C4-2B (cell line): ENCODE measurements around the gene LOXHD1.

Experiments
- H3K27ac ChIP-seq: fragments of 450-650 bp; 2 replicates; pipeline ENCODE4 v1.5.1; 2017
- ZFX ChIP-seq: fragments of 450-650 bp; IDR thresholded peaks from 2 replicates; pipeline ENCODE4 v1.6.1; 2017
- TF ChIP-seq, protein P1 (sequence below): fragments of 450-650 bp; conservative IDR thresholded peaks from 2 replicates; pipeline ENCODE4 v1.5.1; 2017; ENCODE audit warnings: mild to moderate bottlenecking

LOXHD1 gene

DNA sequence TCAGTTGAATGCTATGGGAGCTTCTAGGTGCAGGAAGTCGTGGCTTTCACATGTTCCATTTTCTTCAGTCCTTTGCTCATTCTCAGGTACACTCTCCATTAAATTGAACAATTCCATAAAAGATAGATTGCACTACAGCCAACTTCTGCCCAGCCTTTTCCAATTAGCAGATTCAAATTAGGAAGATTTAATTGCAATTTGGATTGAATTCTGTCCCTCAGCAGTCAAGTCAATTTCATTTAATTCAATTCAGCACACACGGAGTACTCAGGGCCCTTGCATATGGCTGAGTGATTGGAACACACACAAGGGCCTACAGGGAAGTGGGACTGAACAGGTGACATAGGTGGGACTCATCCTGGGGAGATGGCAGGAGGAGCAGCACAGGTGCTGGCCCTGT is 220.4 kb downstream of the LOXHD1 start:
- H3K27ac ChIP-seq, result no peak overlapping the region
- TF ChIP-seq, protein P1, sequence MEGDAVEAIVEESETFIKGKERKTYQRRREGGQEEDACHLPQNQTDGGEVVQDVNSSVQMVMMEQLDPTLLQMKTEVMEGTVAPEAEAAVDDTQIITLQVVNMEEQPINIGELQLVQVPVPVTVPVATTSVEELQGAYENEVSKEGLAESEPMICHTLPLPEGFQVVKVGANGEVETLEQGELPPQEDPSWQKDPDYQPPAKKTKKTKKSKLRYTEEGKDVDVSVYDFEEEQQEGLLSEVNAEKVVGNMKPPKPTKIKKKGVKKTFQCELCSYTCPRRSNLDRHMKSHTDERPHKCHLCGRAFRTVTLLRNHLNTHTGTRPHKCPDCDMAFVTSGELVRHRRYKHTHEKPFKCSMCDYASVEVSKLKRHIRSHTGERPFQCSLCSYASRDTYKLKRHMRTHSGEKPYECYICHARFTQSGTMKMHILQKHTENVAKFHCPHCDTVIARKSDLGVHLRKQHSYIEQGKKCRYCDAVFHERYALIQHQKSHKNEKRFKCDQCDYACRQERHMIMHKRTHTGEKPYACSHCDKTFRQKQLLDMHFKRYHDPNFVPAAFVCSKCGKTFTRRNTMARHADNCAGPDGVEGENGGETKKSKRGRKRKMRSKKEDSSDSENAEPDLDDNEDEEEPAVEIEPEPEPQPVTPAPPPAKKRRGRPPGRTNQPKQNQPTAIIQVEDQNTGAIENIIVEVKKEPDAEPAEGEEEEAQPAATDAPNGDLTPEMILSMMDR, result no peak
- TF ChIP-seq ZFX, result no peak

DNA sequence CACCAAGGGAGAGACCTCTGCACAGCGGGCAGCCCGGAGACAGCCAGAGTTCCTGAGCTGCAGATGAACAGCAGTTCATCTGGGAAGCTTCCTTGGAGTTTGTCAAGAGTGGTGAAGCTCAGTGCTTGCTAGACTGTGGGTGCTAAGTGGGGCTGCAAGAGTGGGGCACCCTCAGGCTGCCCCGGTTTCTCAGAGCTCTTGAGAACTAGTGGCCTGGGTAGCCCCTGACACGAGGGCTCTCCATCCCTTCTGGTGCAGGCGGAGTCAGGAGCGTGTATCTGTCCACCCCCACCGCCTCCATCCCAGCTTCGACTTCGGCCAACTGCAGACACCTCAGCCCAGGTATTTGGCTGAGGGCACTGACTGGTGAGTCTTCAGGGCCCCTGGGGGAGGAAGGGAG is 222.0 kb downstream of the LOXHD1 start:
- TF ChIP-seq, protein P1, result no peak
- TF ChIP-seq ZFX, result no peak
- no peak overlapping the region for H3K27ac ChIP-seq

DNA sequence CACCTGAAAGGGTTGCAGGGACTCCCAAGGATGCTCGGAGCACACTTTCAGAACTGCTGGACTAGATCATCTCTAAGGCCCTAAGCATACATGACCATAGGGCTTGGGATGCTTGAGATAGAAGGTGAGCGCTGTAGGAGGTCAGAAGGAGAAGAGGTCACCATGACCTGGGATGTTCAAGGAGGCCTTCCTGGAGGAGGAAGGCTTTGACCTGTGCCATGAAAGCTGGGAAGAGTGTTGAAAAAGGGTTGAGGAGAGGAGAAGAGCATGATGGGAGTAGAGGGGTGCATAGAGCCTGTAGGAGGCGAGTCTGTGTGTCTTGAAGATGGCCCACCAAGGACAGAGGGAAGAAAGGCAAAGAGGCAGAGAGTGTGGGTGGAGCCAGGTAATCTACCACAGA is 222.4 kb downstream of the LOXHD1 start:
- TF ChIP-seq, protein P1, result no peak
- no peak for TF ChIP-seq ZFX
- no peak overlapping the region for H3K27ac ChIP-seq

DNA sequence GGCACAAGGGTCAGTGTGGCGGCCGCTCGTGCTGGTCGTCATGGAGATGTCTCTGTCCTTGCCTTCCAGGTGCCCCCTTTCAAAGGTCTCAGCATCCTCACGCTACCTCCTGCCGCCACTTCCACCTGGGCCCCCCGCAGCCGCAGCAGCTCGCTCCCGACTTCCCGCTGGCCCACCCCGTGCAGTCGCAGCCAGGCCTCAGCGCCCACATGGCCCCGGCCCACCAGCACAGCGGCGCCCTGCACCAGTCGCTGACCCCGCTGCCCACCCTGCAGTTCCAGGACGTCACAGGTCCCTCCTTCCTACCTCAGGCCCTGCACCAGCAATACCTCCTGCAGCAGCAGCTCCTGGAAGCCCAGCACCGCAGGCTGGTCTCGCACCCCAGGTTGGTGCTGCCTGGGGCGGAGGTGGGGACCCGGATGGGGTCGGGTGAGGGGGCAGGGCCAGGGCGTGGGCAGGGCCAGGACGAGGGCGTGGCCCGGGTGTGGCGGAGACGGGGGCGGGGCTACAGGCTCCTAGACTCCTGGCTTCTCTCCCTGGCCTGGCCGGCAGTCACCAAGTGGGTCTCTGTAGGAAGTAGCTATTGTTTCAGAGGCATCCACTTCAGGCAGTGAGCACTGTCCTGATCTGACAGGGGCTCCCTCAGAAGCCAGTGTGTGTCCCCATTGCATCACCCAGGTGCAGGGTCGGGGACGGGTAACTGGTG is 223.7 kb downstream of the LOXHD1 start:
- no peak overlapping the region for H3K27ac ChIP-seq
- TF ChIP-seq, protein P1, result no peak
- TF ChIP-seq ZFX, result no peak

DNA sequence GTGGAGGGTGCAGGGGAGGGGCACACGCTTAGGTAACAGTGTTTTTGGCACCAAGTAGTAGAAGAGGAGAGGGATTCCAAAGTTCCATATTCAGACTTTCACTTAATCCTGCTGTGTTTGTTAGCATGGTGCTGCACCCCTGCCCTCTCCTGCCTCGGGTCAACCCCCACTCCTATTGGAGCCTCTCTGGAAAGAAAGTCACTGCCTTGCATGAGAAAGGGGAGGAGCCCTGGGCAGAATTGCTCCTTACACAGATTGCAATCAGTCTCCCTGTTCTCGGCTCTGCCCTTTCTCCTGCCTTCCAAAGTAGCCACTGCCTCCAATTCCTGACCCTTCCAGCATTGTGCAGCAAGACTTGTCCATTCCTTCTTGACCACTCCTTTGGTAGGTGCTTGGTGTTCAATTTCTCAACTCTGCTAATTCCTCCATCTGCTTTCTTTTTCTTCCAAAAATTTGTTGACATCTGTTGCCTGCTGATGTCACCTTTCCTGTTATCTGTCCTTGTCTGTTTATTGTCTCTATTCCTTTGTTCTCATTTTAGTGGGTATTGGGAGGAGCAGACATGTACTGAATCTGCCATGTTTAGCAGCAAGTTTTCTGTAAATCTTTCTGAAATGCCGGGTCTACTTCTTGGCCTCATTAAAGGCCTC is 225.4 kb downstream of the LOXHD1 start:
- H3K27ac ChIP-seq, result no peak overlapping the region
- TF ChIP-seq, protein P1, result no peak

DNA sequence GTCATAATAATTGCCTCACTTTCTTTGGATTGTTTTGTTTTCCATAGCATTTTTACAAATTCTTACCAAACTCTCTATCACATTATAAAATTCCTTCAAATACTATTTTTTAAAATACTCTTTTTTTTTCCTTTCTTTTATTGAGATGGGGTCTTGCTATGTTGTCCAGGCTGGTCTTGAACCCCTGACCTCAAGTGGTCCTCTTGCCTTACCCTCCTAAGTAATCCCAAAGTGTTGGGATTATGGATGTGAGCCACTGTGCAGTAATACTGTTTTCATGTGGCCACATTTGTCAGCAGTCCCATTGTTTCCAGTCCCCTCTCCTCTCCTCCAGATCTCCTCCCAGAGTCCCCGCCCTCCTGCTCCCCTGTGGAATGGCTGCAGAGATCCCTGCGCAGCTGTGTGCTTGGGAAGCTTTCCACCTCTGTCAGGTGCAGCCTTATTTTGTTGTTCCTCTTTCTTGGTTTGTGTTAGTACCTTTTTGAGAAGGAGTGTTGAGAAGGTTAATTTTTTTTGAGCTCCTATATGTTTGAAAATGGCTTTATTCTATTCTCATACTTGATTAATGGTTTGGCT is 227.3 kb downstream of the LOXHD1 start:
- no peak overlapping the region for H3K27ac ChIP-seq

DNA sequence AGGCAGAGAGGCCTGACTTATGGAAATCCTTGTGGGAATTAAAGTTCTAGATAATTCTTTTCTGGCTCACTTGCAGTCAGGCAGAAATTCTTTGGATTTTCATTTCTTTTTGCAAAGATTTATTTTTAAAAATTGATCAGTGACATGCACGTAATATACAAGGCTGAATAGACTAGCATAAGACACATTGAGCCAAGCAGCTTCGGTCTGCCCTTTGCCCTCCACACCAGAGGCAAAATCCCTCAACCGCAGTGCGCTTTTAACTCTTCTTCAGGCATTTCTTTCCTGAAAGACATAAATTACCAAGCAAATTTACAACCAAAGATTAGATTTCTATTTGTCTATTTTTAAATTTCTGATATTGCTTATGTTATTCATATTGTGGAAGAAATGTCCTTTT is 227.9 kb downstream of the LOXHD1 start:
- no peak for TF ChIP-seq ZFX
- TF ChIP-seq, protein P1, result no peak
- H3K27ac ChIP-seq, result no peak overlapping the region

More for the DNA sequence above, 227.3 kb downstream of the LOXHD1 start:
- TF ChIP-seq ZFX, result no peak
- TF ChIP-seq, protein P1, result no peak
